ENCODE data around the gene CPLX1. TPM values are rescaled to one million over a fixed set of nuclear protein-coding genes. Genes with fewer than 3 reads are reported as not detected.

The CPLX1 gene
- total RNA-seq, result not detected in 2 replicates

GRCh38 chr4:825971-826330 lies at the start of gene CPLX1:
Gene CPLX1 (minus strand): TSS chr4:826129. CDS start chr4:824522, 1,607 bp downstream.

Other genes with a start within 250 kb of the CPLX1 start
- gene TMEM271, start 249.8 kb downstream of the CPLX1 start, total RNA-seq, result not detected in 2 replicates
- 0.39 and 0.79 TPM in 2 replicates for gene PDE6B, start 200.6 kb downstream of the CPLX1 start, total RNA-seq
- 117 and 120 TPM in 2 replicates for gene ATP5ME, start 151.9 kb downstream of the CPLX1 start, total RNA-seq
- 13.8 and 17.1 TPM in 2 replicates for gene MYL5, start 151.6 kb downstream of the CPLX1 start, total RNA-seq
- gene SLC49A3, start 137.0 kb downstream of the CPLX1 start, total RNA-seq, result 3.4 and 5.3 TPM in 2 replicates
- gene PCGF3, start 120.3 kb downstream of the CPLX1 start, total RNA-seq, result 42.3 and 62.2 TPM in 2 replicates
- gene GAK, start 106.2 kb upstream of the CPLX1 start, total RNA-seq, result 60.1 and 76.6 TPM in 2 replicates
- 23.7 and 26.1 TPM in 2 replicates for gene TMEM175, start 106.3 kb upstream of the CPLX1 start, total RNA-seq
- gene DGKQ, start 147.4 kb upstream of the CPLX1 start, total RNA-seq, result 15.3 and 31.5 TPM in 2 replicates
- gene IDUA, start 160.9 kb upstream of the CPLX1 start, total RNA-seq, result 16.9 and 46.4 TPM in 2 replicates
- gene SLC26A1, start 167.3 kb upstream of the CPLX1 start, total RNA-seq, result 0.13 and 0.30 TPM in 2 replicates
- 29.3 and 97.7 TPM in 2 replicates for gene FGFRL1, start 185.5 kb upstream of the CPLX1 start, total RNA-seq

Measured in smooth muscle cell of the pulmonary artery (primary cell).